ENCODE data around the gene OR51B5. TPM values are rescaled to one million over a fixed set of nuclear protein-coding genes. Genes with fewer than 3 reads are reported as not detected.

The OR51B5 gene
- 1.2 TPM for total RNA-seq

DNA sequence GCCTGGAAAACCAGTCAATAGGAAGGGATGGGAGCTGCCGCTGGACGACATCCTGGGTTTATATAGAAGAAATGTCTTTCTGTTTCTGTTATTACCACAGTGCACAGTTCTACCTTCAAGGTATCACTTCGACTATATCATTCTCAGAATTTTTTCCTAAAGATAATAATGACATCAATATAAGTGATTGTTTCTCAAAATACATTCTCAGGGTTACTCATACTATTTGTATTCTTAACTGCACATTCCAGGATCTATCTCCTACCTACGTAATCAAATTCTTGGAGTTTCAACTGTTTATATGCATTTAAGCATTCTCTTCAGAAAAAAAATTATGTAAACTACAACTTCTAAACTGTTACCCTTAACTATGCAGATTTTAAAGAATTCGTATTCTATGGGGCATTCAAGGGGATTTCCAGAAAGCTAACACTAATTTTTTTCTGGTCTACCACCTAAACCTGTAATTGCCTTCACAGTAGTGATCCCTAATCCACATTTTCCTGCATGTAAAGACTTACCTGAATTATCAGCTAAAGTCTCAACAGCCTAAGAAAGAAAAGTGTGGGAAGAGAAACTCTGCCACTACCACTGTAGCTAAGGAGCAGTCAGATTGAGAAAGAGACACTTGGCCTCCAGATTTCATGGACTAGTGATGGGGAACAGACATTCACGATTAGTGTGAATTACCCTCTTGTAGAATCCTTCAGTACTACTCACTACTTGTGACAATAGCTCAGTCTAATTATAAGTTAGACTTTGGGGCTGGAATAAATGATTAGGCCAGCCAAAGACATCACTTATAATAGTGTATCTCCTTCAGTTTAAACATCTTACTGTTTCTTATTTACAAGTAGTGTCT is at the start of gene OR51B5:
Gene OR51B5 (minus strand): TSS at position 51 of the 862 bp plus-strand sequence. CDS start 0 bp downstream, at position 51.
- Histone ChIP-seq H3K27me3 (no peaks in the 10 kb centered on the region), H3K4me3 (no peak within 1 kb of the TSS), H3K4me1 (no peaks in the 10 kb centered on the region), H3K36me3 (no peaks in the 10 kb centered on the region), H3K27ac (no peak within 1 kb of the TSS), H3K9me3 (no peaks in the 10 kb centered on the region)
- intact Hi-C loops (cut with DNase I), result no loop called here
- TF ChIP-seq POLR2AphosphoS5 (IDR thresholded peaks at IDR 0.05; ENCODE audit: insufficient read depth in 1 of 2, low read depth in 1 of 2), result no peak
- no peak for TF ChIP-seq POLR2A (IDR thresholded peaks at IDR 0.05)
- TF ChIP-seq CTCF (IDR thresholded peaks at IDR 0.05), result no peak
- DNase-seq (ENCODE audit: extremely low spot score in 2 of 2), result no peak

DNA sequence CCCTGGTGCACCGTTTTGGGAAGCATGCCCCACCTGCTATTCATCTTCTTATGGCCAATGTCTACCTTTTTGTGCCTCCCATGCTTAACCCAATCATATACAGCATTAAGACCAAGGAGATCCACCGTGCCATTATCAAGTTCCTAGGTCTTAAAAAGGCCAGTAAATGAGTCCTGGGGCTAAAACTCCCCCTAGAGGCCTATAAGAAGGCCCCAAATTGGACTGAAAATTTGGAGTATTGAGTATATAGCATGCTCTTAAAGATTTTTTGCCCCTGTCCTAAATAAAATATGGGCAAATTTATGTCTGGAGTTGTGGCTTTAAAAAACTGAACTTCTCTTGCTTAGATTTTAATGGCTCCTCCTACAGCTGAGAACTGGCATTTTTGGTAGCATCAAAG is 46.9 kb upstream of the OR51B5 start:
- Histone ChIP-seq H3K27ac (no peak overlapping the region), H3K27me3 (no peaks in the 10 kb centered on the region), H3K36me3 (no peaks in the 10 kb centered on the region), H3K4me1 (no peaks in the 10 kb centered on the region), H3K9me3 (no peaks in the 10 kb centered on the region), H3K4me3 (no peak overlapping the region)
- no peak for TF ChIP-seq CTCF (IDR thresholded peaks at IDR 0.05)
- TF ChIP-seq POLR2AphosphoS5 (IDR thresholded peaks at IDR 0.05; ENCODE audit: insufficient read depth in 1 of 2, low read depth in 1 of 2), result no peak
- TF ChIP-seq POLR2A (IDR thresholded peaks at IDR 0.05), result no peak
- no peak for DNase-seq (ENCODE audit: extremely low spot score in 2 of 2)
- intact Hi-C loops (cut with DNase I), result no loop called here

- intact Hi-C loops (cut with DNase I), result no loop called here
- no peak for DNase-seq (ENCODE audit: extremely low spot score in 2 of 2)
- Histone ChIP-seq H3K27ac (no peak overlapping the region), H3K27me3 (no peaks in the 10 kb centered on the region), H3K4me1 (no peaks in the 10 kb centered on the region), H3K36me3 (no peaks in the 10 kb centered on the region), H3K9me3 (no peaks in the 10 kb centered on the region), H3K4me3 (no peak overlapping the region)
- TF ChIP-seq POLR2AphosphoS5 (IDR thresholded peaks at IDR 0.05; ENCODE audit: insufficient read depth in 1 of 2, low read depth in 1 of 2) (no peak), CTCF (IDR thresholded peaks at IDR 0.05) (no peak), POLR2A (IDR thresholded peaks at IDR 0.05) (no peak)
Observed at GRCh38 chr11:5384335-5384734, 41.0 kb upstream of the OR51B5 start.

- intact Hi-C loops (cut with DNase I), result no loop called here
- DNase-seq (ENCODE audit: extremely low spot score in 2 of 2), result no peak
- Histone ChIP-seq H3K4me3 (no peak within 1 kb of the TSS), H3K27me3 (no peaks in the 10 kb centered on the region), H3K9me3 (no peaks in the 10 kb centered on the region), H3K27ac (no peak within 1 kb of the TSS), H3K4me1 (no peaks in the 10 kb centered on the region), H3K36me3 (no peaks in the 10 kb centered on the region)
- TF ChIP-seq POLR2AphosphoS5 (IDR thresholded peaks at IDR 0.05; ENCODE audit: insufficient read depth in 1 of 2, low read depth in 1 of 2) (no peak), CTCF (IDR thresholded peaks at IDR 0.05) (no peak), POLR2A (IDR thresholded peaks at IDR 0.05) (no peak)
Observed at GRCh38 chr11:5383576-5383975, 40.3 kb upstream of the OR51B5 start, which contains the start of gene OR51M1. Gene OR51M1 (plus strand): TSS chr11:5383812. CDS start chr11:5389399, 5,587 bp downstream.

- Histone ChIP-seq H3K36me3 (no peaks in the 10 kb centered on the region), H3K27ac (no peak overlapping the region), H3K9me3 (no peaks in the 10 kb centered on the region), H3K4me3 (no peak overlapping the region), H3K4me1 (no peaks in the 10 kb centered on the region), H3K27me3 (no peaks in the 10 kb centered on the region)
- intact Hi-C loops (cut with DNase I), result no loop called here
- no peak for TF ChIP-seq POLR2AphosphoS5 (IDR thresholded peaks at IDR 0.05; ENCODE audit: insufficient read depth in 1 of 2, low read depth in 1 of 2)
- TF ChIP-seq POLR2A (IDR thresholded peaks at IDR 0.05), result no peak
- TF ChIP-seq CTCF (IDR thresholded peaks at IDR 0.05), result peak in 1 of 3 experiments; percentile 18
- DNase-seq (ENCODE audit: extremely low spot score in 2 of 2), result no peak
Observed at GRCh38 chr11:5380740-5381342, 37.5 kb upstream of the OR51B5 start.
